Head of caudate nucleus (tissue), 42 donors: ENCODE results near the gene SMAD6.

Experiments
- DNase-seq, 42 donors: peaks; one replicate each; pipeline versions ENCODE4 v3.0.0 to v3.0.0-alpha.2; 2020 to 2021; ENCODE audit warnings: mixed read lengths in 7 of 42
- intact Hi-C: fragments of 100-400 bp; cut with DNase I; formaldehyde crosslinking; loops from one replicate; pipeline ENCODE4 v1.15.0; 2022

Gene SMAD6

DNA sequence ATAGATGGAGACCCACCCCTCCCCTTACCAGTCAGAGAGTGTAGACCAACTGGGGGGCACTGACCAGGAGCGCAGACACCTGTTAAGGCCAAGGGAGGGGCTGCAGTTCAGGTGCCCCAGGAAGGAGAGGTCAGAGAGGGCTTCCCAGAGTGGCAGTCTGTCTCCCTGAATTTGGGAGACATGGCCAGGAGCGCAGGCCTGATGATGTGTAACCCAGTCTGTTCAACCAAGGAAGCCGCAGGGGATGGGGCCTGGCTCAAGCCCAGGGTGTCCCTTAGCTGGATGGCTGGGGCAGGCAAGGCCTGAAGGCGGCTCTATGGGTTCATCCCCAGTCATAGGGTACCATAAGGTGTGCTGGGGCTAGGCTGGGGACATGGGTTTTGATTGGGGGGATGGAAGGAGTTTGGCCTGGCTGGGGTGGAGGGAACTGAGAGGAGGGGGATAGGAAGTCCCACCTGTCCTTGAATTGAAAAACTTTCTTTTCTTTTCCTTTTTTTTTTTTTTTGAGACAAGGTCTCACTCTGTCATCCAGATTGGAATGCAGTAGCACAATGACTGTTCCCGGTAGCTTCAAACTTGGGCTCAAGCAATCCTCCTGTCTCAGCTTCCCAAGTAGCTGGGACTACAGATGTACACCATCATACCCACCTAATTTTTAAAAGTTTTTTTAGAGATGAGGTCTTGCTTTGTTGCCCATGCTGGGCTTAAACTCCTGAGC is 75.7 kb downstream of the SMAD6 start:
- intact Hi-C loops = loop anchor here (10.0 kb wide), 3 partner anchors 67 to 163 kb away; partner anchors contain the start of gene SMAD6
- DNase-seq = no peak

DNA sequence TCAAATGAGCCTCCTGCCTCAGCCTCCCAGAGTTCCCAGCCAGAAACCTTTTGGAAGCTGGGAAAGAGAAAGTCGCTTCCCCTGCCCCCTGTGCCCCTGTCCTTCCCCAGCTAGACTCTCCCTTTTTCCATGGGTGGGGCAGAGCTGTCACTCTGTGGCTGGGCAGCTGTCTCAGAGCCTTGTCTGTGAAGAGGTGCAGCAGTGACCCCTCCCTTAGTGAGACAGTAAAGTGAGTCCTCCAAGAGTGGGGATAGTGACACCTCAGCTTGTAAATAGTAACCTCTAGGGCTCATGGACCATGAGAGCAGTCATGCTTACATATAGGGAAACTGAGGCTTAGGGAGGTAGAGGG is 76.3 kb downstream of the SMAD6 start:
- no peak for DNase-seq
- intact Hi-C loops = loop anchor here (10.0 kb wide), 3 partner anchors 67 to 163 kb away; partner anchors contain the start of gene SMAD6

DNA sequence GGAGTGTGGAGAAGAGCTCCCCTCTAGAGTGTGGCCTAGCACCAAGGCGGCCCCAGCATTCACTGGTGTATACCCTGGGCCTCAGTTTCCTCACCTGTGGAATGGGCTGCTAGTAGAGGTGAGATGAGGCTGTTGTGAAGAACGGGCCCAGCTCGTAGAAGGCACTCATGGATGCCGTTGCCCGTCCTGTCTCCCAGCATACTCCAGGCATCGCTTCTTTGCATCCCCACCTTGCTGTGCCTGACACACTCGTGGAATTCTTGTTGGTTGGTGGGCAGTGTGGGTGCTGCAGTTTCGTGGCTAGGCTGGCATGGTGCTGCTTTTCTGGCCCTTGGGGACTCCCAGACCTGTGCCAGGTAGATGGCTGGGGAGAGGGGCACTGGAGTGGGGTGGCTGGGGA is 76.7 kb downstream of the SMAD6 start:
- DNase-seq = no peak
- intact Hi-C loops = loop anchor here (10.0 kb wide), 3 partner anchors 66 to 164 kb away; partner anchors contain the start of gene SMAD6

DNA sequence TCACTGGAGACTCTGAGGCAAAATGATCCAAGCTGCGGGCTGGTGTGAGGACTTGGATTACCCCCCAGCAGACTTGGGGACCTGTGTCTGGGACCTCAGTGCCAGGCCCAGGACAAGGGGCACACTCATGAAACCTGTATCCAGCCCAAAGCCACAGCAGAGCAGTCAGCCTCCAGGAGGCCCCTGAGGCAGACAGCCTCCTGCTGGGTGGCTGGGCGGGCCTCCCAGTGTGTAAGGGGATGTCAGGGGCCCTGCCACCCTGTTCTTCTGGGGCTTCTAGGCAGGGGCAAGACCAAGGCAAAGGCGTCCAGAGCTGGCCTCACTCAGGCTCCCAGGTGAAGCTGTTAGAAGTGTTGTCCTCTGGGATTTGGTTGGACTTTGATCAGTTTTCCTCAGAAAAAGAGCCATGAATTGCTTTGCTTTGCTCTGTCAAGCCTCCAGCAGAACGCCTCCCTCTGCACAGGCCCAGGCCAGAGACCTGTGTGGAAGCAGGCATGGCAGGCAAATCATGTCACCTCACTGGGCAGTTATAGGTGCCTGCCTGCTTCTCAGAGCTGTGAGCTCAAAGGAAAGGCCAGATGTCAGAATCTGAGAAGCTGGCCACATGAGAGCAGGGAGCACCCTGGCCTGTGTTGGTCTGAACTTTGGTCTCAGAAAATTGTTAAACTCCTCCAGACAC is 77.4 kb downstream of the SMAD6 start:
- intact Hi-C loops = loop anchor here (10.0 kb wide), 3 partner anchors 65 to 165 kb away; partner anchors contain the start of gene SMAD6
- DNase-seq = no peak

DNA sequence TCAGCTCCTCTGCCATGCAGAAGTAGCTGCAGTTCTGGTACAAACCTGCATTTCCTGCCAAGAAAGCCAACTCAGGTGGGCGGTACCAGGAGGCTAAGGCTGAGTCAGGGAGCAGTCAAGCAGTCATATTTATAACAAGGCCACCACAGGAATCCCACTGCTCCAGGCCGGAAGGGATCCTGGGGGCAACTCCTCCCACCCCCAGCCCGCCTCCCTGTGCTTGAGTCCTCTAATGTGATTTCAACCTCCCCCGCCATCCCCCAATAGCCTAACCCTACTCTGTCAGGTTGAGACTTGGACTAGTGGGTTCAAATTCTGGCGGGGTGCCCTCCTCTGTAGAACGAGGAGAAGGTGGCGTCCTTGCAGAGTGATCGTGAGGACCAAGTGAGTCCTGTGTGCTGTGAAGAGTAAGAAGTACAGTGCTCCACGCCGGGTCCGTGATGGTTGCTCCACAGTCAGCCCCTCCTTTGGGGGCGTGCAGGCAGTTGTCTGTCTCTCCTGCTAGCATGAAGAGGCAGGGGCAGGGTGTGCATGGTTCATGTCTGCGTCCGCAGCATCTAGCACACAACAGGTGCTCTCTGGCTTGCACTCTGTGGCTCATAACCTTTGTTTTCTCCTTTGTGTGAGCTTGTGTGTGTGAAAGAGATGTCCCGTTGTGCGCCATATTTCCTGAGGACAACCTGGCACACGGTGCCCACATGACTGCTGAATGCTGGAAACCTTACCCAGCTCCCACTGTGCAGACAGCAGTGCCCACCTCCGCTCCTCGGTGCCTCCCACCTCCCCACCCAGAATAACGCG is 78.3 kb downstream of the SMAD6 start:
- intact Hi-C loops = no loop called here
- peak in 24 of 42 donors; percentile 13 to 72 (median 40) for DNase-seq

DNA sequence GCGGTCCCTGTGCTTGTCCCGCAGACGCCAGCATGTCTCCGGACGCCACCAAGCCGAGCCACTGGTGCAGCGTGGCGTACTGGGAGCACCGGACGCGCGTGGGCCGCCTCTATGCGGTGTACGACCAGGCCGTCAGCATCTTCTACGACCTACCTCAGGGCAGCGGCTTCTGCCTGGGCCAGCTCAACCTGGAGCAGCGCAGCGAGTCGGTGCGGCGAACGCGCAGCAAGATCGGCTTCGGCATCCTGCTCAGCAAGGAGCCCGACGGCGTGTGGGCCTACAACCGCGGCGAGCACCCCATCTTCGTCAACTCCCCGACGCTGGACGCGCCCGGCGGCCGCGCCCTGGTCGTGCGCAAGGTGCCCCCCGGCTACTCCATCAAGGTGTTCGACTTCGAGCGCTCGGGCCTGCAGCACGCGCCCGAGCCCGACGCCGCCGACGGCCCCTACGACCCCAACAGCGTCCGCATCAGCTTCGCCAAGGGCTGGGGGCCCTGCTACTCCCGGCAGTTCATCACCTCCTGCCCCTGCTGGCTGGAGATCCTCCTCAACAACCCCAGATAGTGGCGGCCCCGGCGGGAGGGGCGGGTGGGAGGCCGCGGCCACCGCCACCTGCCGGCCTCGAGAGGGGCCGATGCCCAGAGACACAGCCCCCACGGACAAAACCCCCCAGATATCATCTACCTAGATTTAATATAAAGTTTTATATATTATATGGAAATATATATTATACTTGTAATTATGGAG is 79.1 kb downstream of the SMAD6 start:
- intact Hi-C loops = no loop called here
- DNase-seq = no peak

DNA sequence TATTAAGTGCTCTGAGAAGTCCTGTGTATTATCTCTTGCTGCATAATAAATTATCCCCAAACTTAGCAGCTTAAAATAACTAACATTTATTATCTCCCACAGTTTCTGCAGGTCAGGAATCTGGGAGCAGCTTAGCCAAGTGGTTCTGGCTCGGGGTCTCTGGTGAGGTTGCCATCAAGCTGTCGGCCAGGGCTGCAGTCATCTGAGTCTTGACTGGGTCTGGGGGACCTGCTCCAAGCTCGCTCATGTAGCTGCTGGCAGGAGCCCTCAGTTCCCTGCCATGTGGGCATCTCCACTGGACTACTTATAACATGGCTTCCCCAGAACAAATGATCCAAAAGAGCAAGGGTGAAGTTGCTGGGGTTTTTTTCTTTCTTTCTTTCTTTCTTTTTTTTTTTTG is 80.7 kb downstream of the SMAD6 start:
- DNase-seq = no peak
- intact Hi-C loops = no loop called here

DNA sequence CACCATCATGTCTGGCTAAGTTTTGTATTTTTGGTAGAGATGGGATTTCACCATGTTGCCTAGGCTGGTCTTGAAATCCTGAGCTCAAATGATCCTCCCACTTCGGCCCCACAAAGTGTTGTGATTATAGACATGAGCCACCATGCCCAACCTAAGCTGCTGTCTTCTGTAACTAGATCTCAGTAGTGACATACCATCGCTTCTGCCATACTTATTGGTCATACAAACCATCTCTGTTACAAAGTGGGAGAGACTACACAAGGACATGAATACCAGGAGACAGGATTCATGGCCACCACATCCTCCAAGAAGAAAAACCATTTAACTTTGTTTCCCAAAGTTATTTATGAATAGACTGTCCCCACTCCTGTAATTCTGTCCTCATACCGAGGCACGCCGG is 81.3 kb downstream of the SMAD6 start:
- intact Hi-C loops = no loop called here

DNA sequence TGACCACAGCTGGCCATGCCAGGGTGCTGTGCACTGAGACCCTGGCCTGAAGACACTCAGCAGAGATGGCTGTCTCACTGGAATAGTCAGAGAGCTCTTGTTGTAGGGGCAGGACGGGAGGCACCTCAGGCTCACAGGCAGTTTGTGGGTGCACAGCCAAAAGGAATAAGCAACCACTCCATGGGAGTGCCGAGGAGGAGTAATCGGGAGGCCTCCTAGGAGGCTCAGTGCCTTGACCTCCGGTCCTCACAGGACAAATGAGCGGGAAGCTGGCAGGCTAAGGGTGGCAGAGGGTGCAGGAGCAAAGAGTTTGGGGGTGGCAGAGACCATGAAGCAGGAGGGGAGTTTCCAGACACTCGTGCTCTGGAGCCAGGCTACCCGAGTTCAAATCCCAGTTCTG is 81.7 kb downstream of the SMAD6 start:
- no peak for DNase-seq
- intact Hi-C loops = no loop called here

More for the DNA sequence above, 81.3 kb downstream of the SMAD6 start:
- DNase-seq = no peak

DNA sequence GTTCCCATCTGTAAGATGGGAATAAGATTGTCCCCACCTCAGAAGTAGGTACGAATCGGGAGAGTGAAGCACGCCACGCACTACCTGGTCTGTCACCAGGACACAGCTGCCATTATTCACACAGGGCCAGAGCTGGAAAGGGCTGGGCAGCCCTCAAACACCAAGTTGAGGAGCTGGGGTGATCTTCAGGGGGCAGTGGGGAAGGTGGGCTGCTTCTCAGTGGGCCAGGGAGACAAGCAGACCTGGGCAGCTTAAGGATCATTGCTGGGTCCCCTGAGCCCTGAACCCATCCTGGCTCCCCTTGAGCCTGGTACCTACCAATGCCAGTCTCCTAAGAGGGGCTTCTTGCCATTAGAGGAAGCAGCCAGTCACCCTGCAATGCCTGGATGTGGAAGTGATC is 82.1 kb downstream of the SMAD6 start:
- intact Hi-C loops = no loop called here
- no peak for DNase-seq

DNA sequence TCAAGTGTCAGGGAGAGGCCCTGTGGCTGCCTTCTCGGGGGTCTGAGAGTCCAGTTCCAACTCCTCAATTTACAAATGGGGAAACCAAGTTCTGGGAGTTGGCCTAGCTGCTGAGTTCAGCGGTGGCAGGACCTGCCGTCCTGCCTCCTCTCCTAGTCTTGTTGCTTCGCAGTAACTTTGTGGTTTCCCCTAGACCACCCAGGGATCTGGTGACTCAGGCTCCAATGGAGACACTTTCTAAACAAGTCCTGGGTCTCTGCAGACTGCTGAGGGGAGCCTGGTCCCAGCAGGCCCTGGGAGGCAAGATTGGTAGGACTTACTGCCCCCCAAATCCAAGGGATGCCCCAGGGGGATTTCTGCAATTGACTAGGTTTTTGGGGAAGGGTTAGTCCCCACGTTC is 83.6 kb downstream of the SMAD6 start:
- intact Hi-C loops = no loop called here
- DNase-seq = no peak

DNA sequence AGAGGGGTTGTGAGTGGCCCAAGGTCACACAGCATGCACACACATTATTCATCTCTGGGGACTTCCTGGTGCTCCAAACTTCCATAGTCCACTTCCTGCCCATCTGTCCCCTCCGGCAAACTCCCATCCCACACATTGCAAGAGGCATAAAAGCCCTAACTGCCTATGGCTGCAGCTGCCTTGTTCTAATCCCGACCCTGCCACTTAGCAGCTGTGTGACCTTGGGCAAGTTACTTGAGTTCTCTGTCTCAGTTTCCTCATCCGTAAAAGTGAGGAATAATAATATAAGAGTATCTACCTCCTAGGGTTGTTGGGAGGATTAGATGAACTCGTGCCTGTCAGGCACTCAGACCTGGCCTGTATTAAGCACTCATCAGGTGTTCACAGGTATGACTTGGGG is 84.2 kb downstream of the SMAD6 start:
- intact Hi-C loops = no loop called here
- no peak for DNase-seq

DNA sequence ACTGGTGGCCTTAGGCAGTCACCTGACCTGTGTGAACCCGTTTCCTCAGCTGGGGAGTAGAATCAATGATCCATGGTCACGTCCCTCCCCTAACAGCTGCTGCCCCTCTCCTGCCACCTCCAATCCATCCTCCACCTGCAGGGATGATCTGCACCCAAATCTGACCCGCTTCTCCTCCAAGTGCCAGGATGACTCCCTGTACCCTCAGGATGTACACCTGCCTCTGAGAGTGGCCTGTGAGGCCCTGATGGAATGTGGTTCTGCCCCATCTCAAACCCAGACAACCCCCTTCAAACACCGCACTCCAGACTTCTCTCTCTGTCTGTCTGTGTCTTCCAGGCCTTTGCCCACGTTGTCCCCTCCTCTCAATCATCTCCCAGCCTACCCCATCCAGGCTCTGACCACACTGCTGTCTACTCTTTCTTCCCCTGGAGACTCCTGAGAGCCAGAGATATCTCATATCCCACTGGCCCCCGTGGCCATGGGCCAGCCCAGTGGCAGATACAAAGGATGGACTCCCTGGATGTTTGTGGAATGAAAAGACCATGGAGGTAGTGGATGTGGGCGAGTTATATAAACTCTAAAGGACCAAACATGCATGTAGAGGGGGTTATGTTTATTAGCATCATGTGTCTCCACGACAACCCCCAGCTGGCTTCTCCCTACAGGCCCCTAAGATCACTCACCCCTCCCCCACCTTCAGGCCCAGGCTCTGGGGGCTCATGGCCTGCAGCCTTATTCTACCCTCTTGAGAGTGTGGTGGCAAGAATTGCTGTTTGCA is 84.9 kb downstream of the SMAD6 start:
- no peak for DNase-seq
- intact Hi-C loops = no loop called here

DNA sequence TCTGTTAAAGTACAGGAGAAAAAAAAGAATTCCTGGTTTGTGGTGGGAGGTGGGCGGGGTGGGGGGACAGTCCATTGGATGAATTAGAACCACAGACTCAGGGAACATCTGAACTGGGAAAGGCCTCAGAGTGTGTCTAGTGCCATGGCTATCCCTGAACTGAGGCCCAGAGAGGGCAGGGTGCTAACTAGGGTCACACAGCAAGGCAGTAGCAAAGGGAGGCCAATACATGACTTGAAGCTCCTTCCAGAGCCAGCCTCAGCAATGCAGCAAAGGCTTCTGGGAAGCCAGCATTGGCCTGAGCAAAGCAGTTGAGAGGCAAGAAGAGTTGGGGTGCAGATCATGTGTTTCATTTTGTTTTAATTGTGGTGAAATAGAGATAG is 85.4 kb downstream of the SMAD6 start:
- intact Hi-C loops = no loop called here

DNA sequence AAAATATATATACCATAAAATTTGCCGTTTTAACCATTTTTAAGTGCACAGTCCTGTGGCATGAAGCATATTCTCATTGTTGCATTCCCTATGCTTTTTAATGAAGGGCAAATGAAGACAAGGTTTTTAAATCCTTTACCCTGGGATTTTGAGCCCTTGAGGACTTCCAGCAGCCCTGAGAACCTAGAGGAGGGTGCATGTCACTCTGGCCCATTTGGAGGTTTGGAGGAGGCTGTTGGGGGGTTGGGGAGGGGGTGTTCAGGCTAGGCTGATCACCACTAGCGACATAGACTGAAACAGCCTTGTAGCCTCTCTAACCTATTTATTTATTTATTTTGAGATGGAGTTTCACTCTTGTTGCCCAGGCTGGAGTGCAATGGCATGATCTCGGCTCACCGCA is 86.0 kb downstream of the SMAD6 start:
- intact Hi-C loops = no loop called here
- DNase-seq = no peak

More for the DNA sequence above, 85.4 kb downstream of the SMAD6 start:
- DNase-seq = no peak

DNA sequence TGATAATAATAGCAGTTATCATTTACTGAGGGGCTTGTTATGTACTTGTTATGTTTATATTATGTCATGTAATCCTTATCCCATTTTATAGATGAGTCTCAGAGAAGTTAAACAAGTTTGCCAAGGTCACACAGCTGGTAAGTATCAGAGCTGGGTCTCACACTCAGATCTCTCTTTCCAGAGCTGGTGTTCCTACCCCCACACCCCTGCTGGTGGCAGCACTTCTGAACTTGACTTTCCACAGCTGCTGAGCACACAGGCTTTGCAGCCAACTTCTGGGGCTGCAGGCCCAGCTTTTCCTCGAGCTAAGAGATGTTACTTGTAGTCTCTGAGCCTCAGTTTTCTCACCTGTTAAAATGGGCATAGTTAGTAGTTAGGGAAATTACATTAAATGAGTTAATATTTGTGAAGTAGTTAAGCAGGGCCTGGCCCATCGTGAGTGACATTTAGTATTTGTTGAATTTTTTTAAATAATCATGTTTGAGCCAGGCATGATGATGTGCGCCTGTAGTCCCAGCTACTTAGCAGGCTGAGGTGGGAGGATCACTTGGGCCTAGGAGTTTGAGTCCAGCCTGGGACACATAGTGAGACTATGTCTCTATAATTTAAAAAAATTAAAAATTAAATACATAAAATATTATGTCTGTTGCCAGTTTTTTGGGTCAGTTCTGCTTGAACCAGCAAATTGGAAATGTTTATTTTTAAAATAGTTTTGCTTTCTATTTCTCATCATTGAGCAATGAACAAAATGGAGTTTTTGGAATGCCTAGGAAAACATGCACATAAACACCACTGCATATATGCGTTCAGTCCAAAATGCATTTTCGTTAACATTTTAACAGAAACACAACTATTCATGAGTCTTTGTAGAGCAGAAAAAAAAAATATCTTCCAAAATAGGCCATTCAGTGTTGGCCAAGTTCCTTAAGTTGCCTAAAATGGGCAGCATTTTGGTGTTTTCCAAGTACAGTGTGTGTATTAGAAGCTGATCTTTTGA is 87.3 kb downstream of the SMAD6 start:
- intact Hi-C loops = no loop called here
- peak in 4 of 42 donors; percentile 15 to 46 (median 18) for DNase-seq

DNA sequence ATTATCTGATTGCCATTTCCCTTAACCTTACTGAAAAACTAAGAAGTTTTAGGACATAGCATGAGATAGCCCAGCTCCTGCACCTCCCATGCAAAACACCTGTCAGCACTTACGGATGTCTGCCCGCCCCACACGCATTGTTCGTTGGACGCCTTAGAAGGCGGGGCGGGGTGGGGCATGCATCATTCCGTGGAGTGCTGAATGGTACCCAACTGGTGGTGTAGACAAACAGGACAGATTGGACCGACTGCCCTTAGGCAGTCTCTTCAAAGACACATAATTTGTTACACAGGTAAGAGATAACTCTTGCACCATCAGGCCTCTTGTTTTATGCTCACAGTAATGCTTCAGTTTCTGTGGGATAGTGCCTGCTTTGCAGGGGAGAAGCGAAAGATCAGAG is 93.8 kb downstream of the SMAD6 start:
- no peak for DNase-seq
- intact Hi-C loops = no loop called here
